GM19397 (cell line): ENCODE measurements around the gene CDH18.

ENCODE experiments used
- ATAC-seq: cut with Tn5 transposase; IDR thresholded peaks from one replicate; pipeline ENCODE4 v1.9.1; 2021; ENCODE audit warnings: mild to moderate bottlenecking, moderate library complexity; ENCODE audit not compliant: unreplicated experiment

CDH18 gene

GRCh38 chr5:19739671-19740070 lies 248.3 kb downstream of the CDH18 start:
- ATAC-seq, result no peak

- no peak for ATAC-seq
These were observed 253.2 kb downstream of the CDH18 start for GRCh38 chr5:19734776-19735175.

- ATAC-seq, result no peak
These were observed 254.1 kb downstream of the CDH18 start for GRCh38 chr5:19733612-19734495.

- ATAC-seq, result no peak
These were observed 259.4 kb downstream of the CDH18 start for GRCh38 chr5:19728571-19728970.

- ATAC-seq, result no peak
These were observed 268.9 kb downstream of the CDH18 start for GRCh38 chr5:19719109-19719508.

GRCh38 chr5:19713740-19714139 lies 274.3 kb downstream of the CDH18 start:
- no peak for ATAC-seq

- no peak for ATAC-seq
These were observed 278.6 kb downstream of the CDH18 start for GRCh38 chr5:19709403-19709802.

- no peak for ATAC-seq
These were observed 281.2 kb downstream of the CDH18 start for GRCh38 chr5:19706776-19707175.

- ATAC-seq, result no peak
These were observed 286.3 kb downstream of the CDH18 start for GRCh38 chr5:19701731-19702130.

- no peak for ATAC-seq
These were observed 292.9 kb downstream of the CDH18 start for GRCh38 chr5:19694949-19695611.

- ATAC-seq, result no peak
These were observed 297.0 kb downstream of the CDH18 start for GRCh38 chr5:19690978-19691377.

- ATAC-seq, result no peak
These were observed 302.5 kb downstream of the CDH18 start for GRCh38 chr5:19685473-19685872.

- ATAC-seq, result no peak
These were observed 311.1 kb downstream of the CDH18 start for GRCh38 chr5:19676895-19677294.

GRCh38 chr5:19660679-19661078 lies 327.3 kb downstream of the CDH18 start:
- no peak for ATAC-seq

- no peak for ATAC-seq
These were observed 332.4 kb downstream of the CDH18 start for GRCh38 chr5:19655627-19656026.

GRCh38 chr5:19638461-19638860 lies 349.5 kb downstream of the CDH18 start:
- no peak for ATAC-seq

GRCh38 chr5:19630876-19631275 lies 357.1 kb downstream of the CDH18 start:
- ATAC-seq, result no peak

GRCh38 chr5:19626211-19626610 lies 361.8 kb downstream of the CDH18 start:
- no peak for ATAC-seq

- ATAC-seq, result no peak
These were observed 362.4 kb downstream of the CDH18 start for GRCh38 chr5:19625562-19625961.

- ATAC-seq, result no peak
These were observed 368.4 kb downstream of the CDH18 start for GRCh38 chr5:19619571-19619970.

GRCh38 chr5:19616701-19617215 lies 371.2 kb downstream of the CDH18 start:
- ATAC-seq, result no peak

GRCh38 chr5:19615661-19616060 lies 372.3 kb downstream of the CDH18 start:
- no peak for ATAC-seq
